Spleen (tissue), 11 donors: Measurements from ENCODE around the gene IGSF21. TPM values are rescaled to one million over a fixed set of nuclear protein-coding genes. Genes with fewer than 3 reads are reported as not detected.

ENCODE experiments used
- DNase-seq: peaks from one replicate; pipeline ENCODE4 v3.0.0-alpha.2; 2020
- H3K27ac ChIP-seq, 8 donors: fragments of 200-600 bp; sonication (generic) in 7 of 8; 1 replicate in 4 of 8; 2 replicates in 4 of 8; pipeline versions ENCODE4 v1.5.0 to v1.8.0; 2016 to 2021; ENCODE audit warnings: inconsistent platforms in 4 of 8, mild to moderate bottlenecking in 4 of 8, moderate library complexity in 1 of 8
- H3K27me3 ChIP-seq, 7 donors: fragments of 200-600 bp; sonication (generic) in 6 of 7; replicated peaks in 1 of 7; 1 replicate in 4 of 7; 2 replicates in 3 of 7; pipeline versions ENCODE4 v1.5.0 to v1.8.0; 2016 to 2021; ENCODE audit warnings: inconsistent platforms in 3 of 7, mild to moderate bottlenecking in 1 of 7
- H3K36me3 ChIP-seq, 6 donors: fragments of 200-600 bp; sonication (generic) in 5 of 6; 1 replicate in 4 of 6; 2 replicates in 2 of 6; pipeline versions ENCODE4 v1.5.0 to v1.8.0; 2016 to 2021; ENCODE audit warnings: inconsistent platforms in 2 of 6
- H3K4me1 ChIP-seq, 6 donors: fragments of 200-600 bp; sonication (generic) in 5 of 6; 1 replicate in 3 of 6; 2 replicates in 3 of 6; pipeline versions ENCODE4 v1.5.0 to v1.8.0; 2016 to 2021; ENCODE audit warnings: inconsistent platforms in 3 of 6
- H3K4me3 ChIP-seq, 8 donors: fragments of 200-600 bp; sonication (generic) in 7 of 8; 1 replicate in 4 of 8; 2 replicates in 4 of 8; pipeline versions ENCODE4 v1.5.0 to v1.8.0; 2016 to 2021; ENCODE audit warnings: inconsistent platforms in 4 of 8, mild to moderate bottlenecking in 4 of 8, moderate library complexity in 2 of 8
- H3K9me3 ChIP-seq, 8 donors: fragments of 200-600 bp; sonication (generic) in 7 of 8; 1 replicate in 4 of 8; 2 replicates in 4 of 8; pipeline versions ENCODE4 v1.5.0 to v1.8.0; 2016 to 2021; ENCODE audit warnings: inconsistent platforms in 4 of 8
- CTCF ChIP-seq, 11 experiments: fragments of 200-600 bp in 7 of 11; fragments of 450-650 bp in 4 of 11; sonication (generic) in 4 of 11; IDR thresholded peaks in 8 of 11; conservative IDR thresholded peaks in 3 of 11; 1 replicate in 7 of 11; 2 replicates in 4 of 11; pipeline versions ENCODE4 v1.4.0 to v1.8.0; 2016 to 2021; ENCODE audit warnings: antibody characterized with exemption in 11 of 11, inconsistent platforms in 4 of 11, mild to moderate bottlenecking in 1 of 11
- POLR2A ChIP-seq, 3 donors: fragments of 450-650 bp; IDR thresholded peaks; one replicate each; pipeline ENCODE4 v1.5.1; 2017; ENCODE audit warnings: antibody characterized with exemption in 3 of 3, mild to moderate bottlenecking in 1 of 3
- POLR2AphosphoS5 ChIP-seq, 3 donors: sonication (generic); formaldehyde crosslinking; IDR thresholded peaks; one replicate each; pipeline ENCODE4 v1.5.1; 2017; ENCODE audit warnings: antibody characterized with exemption in 3 of 3
- WGBS, 5 donors: extraction: QIAGEN DNeasy Blood & Tissue Kit in 3 of 5; methylation state at CpG; one replicate each; pipeline versions ENCODE4 v1.1.5 to v1.1.7; 2013 to 2018; 5-methylcytosine and 5-hydroxymethylcytosine counted together
- intact Hi-C: fragments of 100-400 bp; cut with DNase I; formaldehyde crosslinking; loops from one replicate; pipeline ENCODE4 v1.15.0; 2023; ENCODE audit warnings: low total_unique reads
- polyA plus RNA-seq, 3 donors: library from polyadenylated mRNA; stranded (reverse); fragments of 200-250 nt; gene quantifications; one replicate each; pipeline ENCODE4 v1.2.1, GENCODE V29; 2013
- total RNA-seq, 7 donors: library from RNA; depleted of rRNA in 3 of 7; stranded (reverse); fragments of >200 nt in 3 of 7; fragmentation: NEBNext Ultra II Directional in 4 of 7; extraction: Animal tissue kit (Norgen Biotek cat#: 25700) in 4 of 7; gene quantifications; one replicate each; pipeline versions ENCODE4 v1.1.0 to v1.2.1, GENCODE V29; 2016 to 2021
- donor health status: healthy with polysubstance abuse.
- donor health status: DM: no; HTN: no; CAD: no; lungs with moderate emphysema.
- donor health status: DM: no; HTN: no; CAD: no.
- donor health status: Bipolar disorder and iron deficiency.
- donor health status: healthy.
- donor health status: DM: no; HTN: no; CAD: no.
- donor health status: DM: yes; HTN: yes; CAD: no.

IGSF21 gene
- total and polyA plus RNA-seq, 10 donors, result 1.6 to 35.0 (median 20.6) TPM

GRCh38 chr1:18404460-18404859 lies 296.9 kb downstream of the IGSF21 start:
- WGBS, 5 donors, result 54 to 84% (median 61%) methylated on average over 2 to 3 of the region's 3 CpGs
- intact Hi-C loops, result no loop called here
- Histone ChIP-seq H3K4me3 (no peak overlapping the region), H3K4me1 (no peaks in the 10 kb centered on the region), H3K9me3 (peaks cover 0 to 7% (median 0%) of the 10 kb centered on the region in 8 donors), H3K36me3 (no peaks in the 10 kb centered on the region), H3K27me3 (peaks cover 0 to 76% (median 3%) of the 10 kb centered on the region in 7 donors), H3K27ac (no peak overlapping the region)
- no peak for DNase-seq
- TF ChIP-seq CTCF (IDR thresholded peaks at IDR 0.05 in 8 of 11, conservative IDR thresholded peaks at IDR 0.05 in 3 of 11) (no peak), POLR2A (IDR thresholded peaks at IDR 0.05) (no peak)

- intact Hi-C loops, result no loop called here
- Histone ChIP-seq H3K27me3 (peaks cover 0 to 56% (median 3%) of the 10 kb centered on the region in 7 donors), H3K36me3 (no peaks in the 10 kb centered on the region), H3K4me3 (no peak overlapping the region), H3K27ac (no peak overlapping the region), H3K4me1 (no peaks in the 10 kb centered on the region), H3K9me3 (peaks cover 0 to 30% (median 18%) of the 10 kb centered on the region in 8 donors)
- WGBS, 5 donors, result 62 to 77% (median 64%) methylated on average over 20 to 26 of the region's 26 CpGs
- no peak for DNase-seq
- TF ChIP-seq POLR2A (IDR thresholded peaks at IDR 0.05) (no peak), CTCF (IDR thresholded peaks at IDR 0.05 in 8 of 11, conservative IDR thresholded peaks at IDR 0.05 in 3 of 11) (no peak), POLR2AphosphoS5 (IDR thresholded peaks at IDR 0.05) (no peak)
These were observed 299.8 kb downstream of the IGSF21 start for GRCh38 chr1:18407166-18408045.

GRCh38 chr1:18408656-18409370 lies 301.2 kb downstream of the IGSF21 start:
- DNase-seq, result no peak
- no peak overlapping the region for H3K27ac ChIP-seq
- H3K36me3 ChIP-seq, result no peaks in the 10 kb centered on the region
- 57 to 73% (median 66%) methylated on average over 11 to 12 of the region's 12 CpGs for WGBS, 5 donors
- H3K9me3 ChIP-seq, result peaks cover 0 to 41% (median 21%) of the 10 kb centered on the region in 8 donors
- TF ChIP-seq POLR2A (IDR thresholded peaks at IDR 0.05), result no peak
- no peak for TF ChIP-seq POLR2AphosphoS5 (IDR thresholded peaks at IDR 0.05)
- TF ChIP-seq CTCF (IDR thresholded peaks at IDR 0.05 in 8 of 11, conservative IDR thresholded peaks at IDR 0.05 in 3 of 11), result no peak
- intact Hi-C loops, result no loop called here
- H3K4me1 ChIP-seq, result no peaks in the 10 kb centered on the region
- peaks cover 0 to 45% (median 3%) of the 10 kb centered on the region in 7 donors for H3K27me3 ChIP-seq
- no peak overlapping the region for H3K4me3 ChIP-seq
